ENCODE data around the gene FOXP2.

The FOXP2 gene

DNA sequence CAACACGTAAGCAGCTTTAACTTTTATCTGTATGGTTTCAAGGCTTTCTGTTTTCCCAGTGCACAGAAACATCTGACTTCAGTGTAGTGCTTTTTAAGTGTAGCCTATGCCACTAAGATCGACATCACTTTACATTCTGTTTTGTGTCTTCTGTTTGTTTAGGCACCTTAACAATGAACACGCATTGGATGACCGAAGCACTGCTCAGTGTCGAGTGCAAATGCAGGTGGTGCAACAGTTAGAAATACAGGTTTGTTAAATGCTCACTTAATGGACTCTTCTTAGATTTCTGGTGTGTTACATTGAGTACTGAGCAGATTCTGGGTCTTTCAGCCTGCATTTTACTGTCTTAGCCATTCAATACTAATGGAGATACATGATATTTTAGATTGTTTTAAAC lies 237.4 kb downstream of the FOXP2 start:
- H2AFZ ChIP-seq (ENCODE audit: low read length) = no peak overlapping the region
- no peak overlapping the region for H3K4me2 ChIP-seq (ENCODE audit: low read length)
- no peaks in the 10 kb centered on the region for H4K20me1 ChIP-seq (ENCODE audit: insufficient read depth, low read length)
- TF ChIP-seq EZH2 (IDR thresholded peaks at IDR 0.05; ENCODE audit: borderline replicate concordance, low read length) = no peak
- TF ChIP-seq, protein P1, sequence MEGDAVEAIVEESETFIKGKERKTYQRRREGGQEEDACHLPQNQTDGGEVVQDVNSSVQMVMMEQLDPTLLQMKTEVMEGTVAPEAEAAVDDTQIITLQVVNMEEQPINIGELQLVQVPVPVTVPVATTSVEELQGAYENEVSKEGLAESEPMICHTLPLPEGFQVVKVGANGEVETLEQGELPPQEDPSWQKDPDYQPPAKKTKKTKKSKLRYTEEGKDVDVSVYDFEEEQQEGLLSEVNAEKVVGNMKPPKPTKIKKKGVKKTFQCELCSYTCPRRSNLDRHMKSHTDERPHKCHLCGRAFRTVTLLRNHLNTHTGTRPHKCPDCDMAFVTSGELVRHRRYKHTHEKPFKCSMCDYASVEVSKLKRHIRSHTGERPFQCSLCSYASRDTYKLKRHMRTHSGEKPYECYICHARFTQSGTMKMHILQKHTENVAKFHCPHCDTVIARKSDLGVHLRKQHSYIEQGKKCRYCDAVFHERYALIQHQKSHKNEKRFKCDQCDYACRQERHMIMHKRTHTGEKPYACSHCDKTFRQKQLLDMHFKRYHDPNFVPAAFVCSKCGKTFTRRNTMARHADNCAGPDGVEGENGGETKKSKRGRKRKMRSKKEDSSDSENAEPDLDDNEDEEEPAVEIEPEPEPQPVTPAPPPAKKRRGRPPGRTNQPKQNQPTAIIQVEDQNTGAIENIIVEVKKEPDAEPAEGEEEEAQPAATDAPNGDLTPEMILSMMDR (IDR thresholded peaks at IDR 0.05; ENCODE audit: low read length) = no peak
- H3K36me3 ChIP-seq (ENCODE audit: insufficient read depth, low read length) = no peaks in the 10 kb centered on the region
- H3K9ac ChIP-seq (ENCODE audit: low read length) = no peak overlapping the region
- H3K9me2 ChIP-seq (ENCODE audit: low read depth, low read length) = no peaks in the 10 kb centered on the region
- H3K9me3 ChIP-seq (ENCODE audit: low read length) = no peaks in the 10 kb centered on the region
- H3K27ac ChIP-seq (ENCODE audit: low read depth, low read length, poor library complexity, severe bottlenecking) = no peak overlapping the region
- no peaks in the 10 kb centered on the region for H3K27me3 ChIP-seq (ENCODE audit: insufficient read depth, low read length)
- no peaks in the 10 kb centered on the region for H3K4me1 ChIP-seq (ENCODE audit: insufficient read depth, low read length, severe bottlenecking)
- no peaks in the 10 kb centered on the region for H3F3A ChIP-seq (ENCODE audit: insufficient read depth, low read length)
- no peaks in the 10 kb centered on the region for H3K79me2 ChIP-seq (ENCODE audit: insufficient read depth, low read length)
- no peak overlapping the region for H3K4me3 ChIP-seq (ENCODE audit: low read depth, low read length, poor library complexity, severe bottlenecking)

DNA sequence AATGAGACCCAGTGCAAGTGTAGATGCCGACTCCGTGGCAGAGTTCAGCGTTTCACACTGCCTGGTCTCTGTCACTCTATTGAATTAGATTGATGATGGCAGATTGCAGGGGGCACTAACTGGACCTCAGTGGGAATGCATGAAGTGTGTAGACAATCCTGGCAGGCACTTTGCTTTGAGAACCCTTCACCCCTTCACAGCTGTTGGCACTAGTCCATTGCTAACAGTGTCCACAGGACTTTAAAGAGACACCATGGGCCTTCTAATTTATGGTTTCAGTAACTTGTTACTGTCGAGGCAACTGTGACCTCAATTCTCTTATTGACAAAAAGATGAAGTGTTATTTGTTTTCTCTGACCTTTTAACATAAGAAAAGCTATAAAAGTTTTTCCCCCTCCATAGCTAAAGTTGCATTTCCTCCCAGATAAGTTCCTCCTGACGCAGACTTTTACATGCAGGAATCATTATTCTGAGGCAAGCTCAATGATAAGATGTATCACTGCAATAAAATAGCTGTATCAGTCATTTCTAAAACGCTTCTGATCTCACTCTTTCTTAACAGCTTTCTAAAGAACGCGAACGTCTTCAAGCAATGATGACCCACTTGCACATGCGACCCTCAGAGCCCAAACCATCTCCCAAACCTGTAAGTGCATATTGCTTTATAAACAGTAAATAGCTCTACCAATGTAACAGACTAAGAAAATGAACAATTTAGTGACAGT lies 238.9 kb downstream of the FOXP2 start:
- Histone ChIP-seq H3F3A (ENCODE audit: insufficient read depth, low read length) (no peaks in the 10 kb centered on the region), H4K20me1 (ENCODE audit: insufficient read depth, low read length) (no peaks in the 10 kb centered on the region), H3K9me3 (ENCODE audit: low read length) (no peaks in the 10 kb centered on the region), H3K4me2 (ENCODE audit: low read length) (no peak overlapping the region), H2AFZ (ENCODE audit: low read length) (no peak overlapping the region), H3K9ac (ENCODE audit: low read length) (no peak overlapping the region), H3K4me1 (ENCODE audit: insufficient read depth, low read length, severe bottlenecking) (no peaks in the 10 kb centered on the region), H3K9me2 (ENCODE audit: low read depth, low read length) (no peaks in the 10 kb centered on the region), H3K79me2 (ENCODE audit: insufficient read depth, low read length) (no peaks in the 10 kb centered on the region), H3K27me3 (ENCODE audit: insufficient read depth, low read length) (no peaks in the 10 kb centered on the region), H3K36me3 (ENCODE audit: insufficient read depth, low read length) (no peaks in the 10 kb centered on the region), H3K27ac (ENCODE audit: low read depth, low read length, poor library complexity, severe bottlenecking) (no peak overlapping the region), H3K4me3 (ENCODE audit: low read depth, low read length, poor library complexity, severe bottlenecking) (no peak overlapping the region)
- TF ChIP-seq EZH2 (IDR thresholded peaks at IDR 0.05; ENCODE audit: borderline replicate concordance, low read length) = no peak
- TF ChIP-seq, protein P1 (IDR thresholded peaks at IDR 0.05; ENCODE audit: low read length) = no peak

DNA sequence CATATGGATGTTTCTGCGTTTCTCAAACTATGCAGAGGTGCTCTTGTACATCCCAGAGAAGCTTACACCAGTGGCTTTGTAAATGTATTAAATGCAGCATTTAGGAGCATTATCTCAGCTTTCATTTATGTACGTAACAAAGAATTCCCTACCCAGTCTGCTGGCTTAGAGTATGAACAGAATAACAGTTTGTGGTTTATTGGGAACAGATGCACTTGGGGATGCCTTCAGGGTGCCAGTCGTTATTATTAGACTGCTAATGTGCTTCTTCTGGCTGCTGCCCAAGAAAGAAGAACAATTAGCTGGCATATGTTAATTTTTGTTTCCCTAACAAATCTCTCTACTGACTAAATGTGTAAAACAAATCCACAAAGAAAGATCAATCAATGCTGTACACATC lies 241.9 kb downstream of the FOXP2 start:
- H3K9me2 ChIP-seq (ENCODE audit: low read depth, low read length) = no peaks in the 10 kb centered on the region
- no peak overlapping the region for H3K27ac ChIP-seq (ENCODE audit: low read depth, low read length, poor library complexity, severe bottlenecking)
- no peaks in the 10 kb centered on the region for H3K36me3 ChIP-seq (ENCODE audit: insufficient read depth, low read length)
- TF ChIP-seq, protein P1 (IDR thresholded peaks at IDR 0.05; ENCODE audit: low read length) = no peak
- no peak for TF ChIP-seq EZH2 (IDR thresholded peaks at IDR 0.05; ENCODE audit: borderline replicate concordance, low read length)
- no peak overlapping the region for H3K4me2 ChIP-seq (ENCODE audit: low read length)
- no peak overlapping the region for H2AFZ ChIP-seq (ENCODE audit: low read length)
- H3K4me3 ChIP-seq (ENCODE audit: low read depth, low read length, poor library complexity, severe bottlenecking) = no peak overlapping the region
- H3K9me3 ChIP-seq (ENCODE audit: low read length) = no peaks in the 10 kb centered on the region
- H4K20me1 ChIP-seq (ENCODE audit: insufficient read depth, low read length) = no peaks in the 10 kb centered on the region
- no peaks in the 10 kb centered on the region for H3K4me1 ChIP-seq (ENCODE audit: insufficient read depth, low read length, severe bottlenecking)
- H3K9ac ChIP-seq (ENCODE audit: low read length) = no peak overlapping the region
- no peaks in the 10 kb centered on the region for H3K27me3 ChIP-seq (ENCODE audit: insufficient read depth, low read length)
- no peaks in the 10 kb centered on the region for H3F3A ChIP-seq (ENCODE audit: insufficient read depth, low read length)
- no peaks in the 10 kb centered on the region for H3K79me2 ChIP-seq (ENCODE audit: insufficient read depth, low read length)
